Measurements from ENCODE around the gene LMX1B. TPM values are rescaled to one million over a fixed set of nuclear protein-coding genes. Genes with fewer than 3 reads are reported as not detected.

The LMX1B gene
- total RNA-seq, 1 donor from 2014 or later = 0.27 TPM

DNA sequence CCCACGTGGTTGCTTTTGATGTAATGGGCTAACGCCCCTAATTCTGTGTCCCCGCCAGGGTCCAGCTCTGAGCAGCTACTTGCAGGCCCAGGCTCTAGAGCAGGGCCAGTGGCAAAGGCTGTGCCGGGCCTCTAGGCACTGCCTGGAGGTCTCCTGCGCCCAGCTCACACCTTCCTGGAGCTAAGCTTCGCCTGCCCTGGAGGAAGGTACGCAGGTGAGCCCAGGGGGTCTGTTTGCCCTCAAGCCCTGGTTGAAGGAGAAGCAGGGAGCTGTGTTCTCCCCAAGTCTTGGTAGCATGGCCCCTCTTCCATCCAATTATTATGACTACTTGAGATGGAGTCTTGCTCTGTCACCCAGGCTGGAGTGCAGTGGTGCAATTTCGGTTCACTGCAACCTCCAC is 5.2 kb upstream of the LMX1B start:
- H3K27me3 Mint-ChIP-seq (ENCODE audit: unreplicated experiment) = peaks cover 37% of the 10 kb centered on the region
- no peak overlapping the region for H3K4me3 Mint-ChIP-seq (ENCODE audit: unreplicated experiment)
- TF ChIP-seq, protein P1, sequence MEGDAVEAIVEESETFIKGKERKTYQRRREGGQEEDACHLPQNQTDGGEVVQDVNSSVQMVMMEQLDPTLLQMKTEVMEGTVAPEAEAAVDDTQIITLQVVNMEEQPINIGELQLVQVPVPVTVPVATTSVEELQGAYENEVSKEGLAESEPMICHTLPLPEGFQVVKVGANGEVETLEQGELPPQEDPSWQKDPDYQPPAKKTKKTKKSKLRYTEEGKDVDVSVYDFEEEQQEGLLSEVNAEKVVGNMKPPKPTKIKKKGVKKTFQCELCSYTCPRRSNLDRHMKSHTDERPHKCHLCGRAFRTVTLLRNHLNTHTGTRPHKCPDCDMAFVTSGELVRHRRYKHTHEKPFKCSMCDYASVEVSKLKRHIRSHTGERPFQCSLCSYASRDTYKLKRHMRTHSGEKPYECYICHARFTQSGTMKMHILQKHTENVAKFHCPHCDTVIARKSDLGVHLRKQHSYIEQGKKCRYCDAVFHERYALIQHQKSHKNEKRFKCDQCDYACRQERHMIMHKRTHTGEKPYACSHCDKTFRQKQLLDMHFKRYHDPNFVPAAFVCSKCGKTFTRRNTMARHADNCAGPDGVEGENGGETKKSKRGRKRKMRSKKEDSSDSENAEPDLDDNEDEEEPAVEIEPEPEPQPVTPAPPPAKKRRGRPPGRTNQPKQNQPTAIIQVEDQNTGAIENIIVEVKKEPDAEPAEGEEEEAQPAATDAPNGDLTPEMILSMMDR (IDR thresholded peaks at IDR 0.05) = no peak
- H3K27ac Mint-ChIP-seq (ENCODE audit: unreplicated experiment) = no peak overlapping the region
- no peaks in the 10 kb centered on the region for H3K9me3 Mint-ChIP-seq (ENCODE audit: unreplicated experiment)
- no peak for DNase-seq (ENCODE audit: extremely low spot score, unreplicated experiment)
- peaks cover 10% of the 10 kb centered on the region for H3K4me1 Mint-ChIP-seq (ENCODE audit: unreplicated experiment)
- no peaks in the 10 kb centered on the region for H3K36me3 Mint-ChIP-seq (ENCODE audit: unreplicated experiment)

DNA sequence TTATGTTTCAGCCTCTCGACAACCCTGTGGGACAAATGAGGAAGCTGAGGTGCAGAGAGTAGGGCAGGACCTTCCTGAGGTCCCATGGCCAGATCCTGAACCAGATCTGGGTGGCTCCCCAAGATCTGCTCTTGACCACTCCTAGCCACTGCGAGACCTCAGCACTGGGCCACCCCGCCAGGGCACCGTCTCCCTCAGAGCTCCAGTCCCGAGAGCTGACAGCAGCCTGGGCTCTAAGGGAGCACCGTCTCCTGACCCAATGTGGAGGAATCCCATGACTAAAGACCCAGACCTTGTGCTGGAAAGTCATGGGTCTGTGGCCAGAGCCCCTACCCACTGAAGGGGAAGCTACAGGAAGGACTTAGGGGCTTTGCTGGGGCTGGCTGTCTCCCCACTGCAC is 4.5 kb upstream of the LMX1B start:
- TF ChIP-seq, protein P1 (IDR thresholded peaks at IDR 0.05) = no peak
- no peak overlapping the region for H3K4me3 Mint-ChIP-seq (ENCODE audit: unreplicated experiment)
- H3K9me3 Mint-ChIP-seq (ENCODE audit: unreplicated experiment) = no peaks in the 10 kb centered on the region
- DNase-seq (ENCODE audit: extremely low spot score, unreplicated experiment) = no peak
- no peak overlapping the region for H3K27ac Mint-ChIP-seq (ENCODE audit: unreplicated experiment)
- H3K36me3 Mint-ChIP-seq (ENCODE audit: unreplicated experiment) = no peaks in the 10 kb centered on the region
- peaks cover 31% of the 10 kb centered on the region for H3K27me3 Mint-ChIP-seq (ENCODE audit: unreplicated experiment)
- H3K4me1 Mint-ChIP-seq (ENCODE audit: unreplicated experiment) = peaks cover 8% of the 10 kb centered on the region

DNA sequence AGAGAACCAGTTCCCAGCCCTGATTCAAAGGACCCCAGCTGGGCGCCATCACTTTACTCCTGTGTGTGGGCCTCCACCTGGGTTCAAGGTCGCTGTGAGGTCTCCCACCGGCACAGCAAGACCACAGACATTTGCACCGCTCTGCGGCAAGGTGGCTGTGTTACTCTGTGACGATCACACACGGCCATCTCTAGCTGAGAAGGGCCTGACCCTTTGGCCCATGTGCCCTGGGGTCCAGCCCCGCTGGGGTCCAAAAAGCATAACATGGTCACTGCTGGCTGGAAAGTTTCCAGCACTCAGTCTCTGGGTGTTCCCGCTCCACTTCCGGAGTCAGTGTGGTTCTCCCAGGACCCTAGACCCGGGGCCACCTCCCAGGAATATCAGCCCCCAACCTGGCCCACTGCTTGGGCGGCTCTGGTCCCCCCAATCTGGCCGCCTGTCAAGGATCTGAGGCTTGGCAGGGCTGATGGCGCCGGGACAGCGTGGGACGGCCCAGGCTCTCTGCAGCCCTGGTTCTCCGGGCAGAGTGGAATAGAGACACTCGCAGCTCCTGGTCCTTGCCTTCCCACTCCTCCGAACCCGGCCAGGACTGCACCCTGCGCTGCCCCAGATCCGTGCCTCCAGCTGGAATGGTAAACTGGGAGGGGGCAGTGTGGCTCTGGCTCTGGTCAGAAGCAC is 3.9 kb upstream of the LMX1B start:
- TF ChIP-seq, protein P1 (IDR thresholded peaks at IDR 0.05) = no peak
- H3K27ac Mint-ChIP-seq (ENCODE audit: unreplicated experiment) = no peak overlapping the region
- no peak for DNase-seq (ENCODE audit: extremely low spot score, unreplicated experiment)
- peaks cover 37% of the 10 kb centered on the region for H3K27me3 Mint-ChIP-seq (ENCODE audit: unreplicated experiment)
- H3K36me3 Mint-ChIP-seq (ENCODE audit: unreplicated experiment) = no peaks in the 10 kb centered on the region
- no peak overlapping the region for H3K4me3 Mint-ChIP-seq (ENCODE audit: unreplicated experiment)
- peaks cover 14% of the 10 kb centered on the region for H3K4me1 Mint-ChIP-seq (ENCODE audit: unreplicated experiment)
- H3K9me3 Mint-ChIP-seq (ENCODE audit: unreplicated experiment) = no peaks in the 10 kb centered on the region

GRCh38 chr9:126611193-126611591 is 2.5 kb upstream of the LMX1B start:
- TF ChIP-seq, protein P1 (IDR thresholded peaks at IDR 0.05) = no peak
- Mint-ChIP-seq H3K4me1 (ENCODE audit: unreplicated experiment) (peaks cover 14% of the 10 kb centered on the region), H3K4me3 (ENCODE audit: unreplicated experiment) (no peak overlapping the region), H3K27me3 (ENCODE audit: unreplicated experiment) (peaks cover 44% of the 10 kb centered on the region), H3K9me3 (ENCODE audit: unreplicated experiment) (no peaks in the 10 kb centered on the region), H3K36me3 (ENCODE audit: unreplicated experiment) (no peaks in the 10 kb centered on the region), H3K27ac (ENCODE audit: unreplicated experiment) (peak overlapping the region; percentile 34)
- no peak for DNase-seq (ENCODE audit: extremely low spot score, unreplicated experiment)

GRCh38 chr9:126611592-126612325 is 2.0 kb upstream of the LMX1B start:
- peaks cover 44% of the 10 kb centered on the region for H3K27me3 Mint-ChIP-seq (ENCODE audit: unreplicated experiment)
- peak overlapping the region; percentile 49 for H3K4me3 Mint-ChIP-seq (ENCODE audit: unreplicated experiment)
- H3K27ac Mint-ChIP-seq (ENCODE audit: unreplicated experiment) = no peak overlapping the region
- peak; percentile 93 for DNase-seq (ENCODE audit: extremely low spot score, unreplicated experiment)
- H3K36me3 Mint-ChIP-seq (ENCODE audit: unreplicated experiment) = no peaks in the 10 kb centered on the region
- peaks cover 14% of the 10 kb centered on the region for H3K4me1 Mint-ChIP-seq (ENCODE audit: unreplicated experiment)
- H3K9me3 Mint-ChIP-seq (ENCODE audit: unreplicated experiment) = no peaks in the 10 kb centered on the region
- TF ChIP-seq, protein P1 (IDR thresholded peaks at IDR 0.05) = peak; percentile 89

Measured in osteocyte (in vitro differentiated cells).